A549 (cell line): ENCODE data around the gene TEP1. TPM values are rescaled to one million over a fixed set of nuclear protein-coding genes. Genes with fewer than 3 reads are reported as not detected.
A peak's percentile ranks its signal among the peaks of the same experiment; 100 is the strongest.
"Not testable (repeated sequence)": the region's sequence is repeated elsewhere in the genome, so short reads cannot be mapped to it uniquely, and the experiment has no call there.

Source experiments
- ATAC-seq, 2 experiments: fragments of 200-7000 bp in 1 of 2; fragments of >200 bp in 1 of 2; cut with Nextera tagmentation in 1 of 2; cut with Tn5 transposase in 1 of 2; 3 replicates each; pipeline versions ENCODE4 v1.8.0 to v1.9.1; 2018 to 2020; ENCODE audit warnings: mild to moderate bottlenecking in 1 of 2, moderate library complexity in 1 of 2
- CTCF ChIA-PET: fragments of 300-600 bp; sonication (Branson Sonifier 250); formaldehyde crosslinking; extraction: SDS; loops from one replicate; lab custom pipeline; 2021; ENCODE audit warnings: antibody characterized with exemption, inconsistent platforms; lab: Yijun Ruan, JAX
- POLR2A ChIA-PET: fragments of 350-600 bp; formaldehyde crosslinking; extraction: SDS; loops from one replicate; lab custom pipeline; 2021; ENCODE audit warnings: antibody characterized with exemption, inconsistent platforms; lab: Yijun Ruan, JAX
- DNase-seq, 2 experiments: peaks; one replicate each; pipeline versions ENCODE4 v3.0.0 to v3.0.0-alpha.2; 2011 to 2016; ENCODE audit warnings: low read depth in 1 of 2, low spot score in 1 of 2
- FAIRE-seq: peaks from 2 replicates; lab custom pipeline; 2011; peaks lifted over from hg19 to GRCh38; lab: Jason Lieb, UNC
- H3K27ac ChIP-seq, 2 experiments: fragments of >200 bp; sonication (Bioruptor Twin); formaldehyde crosslinking; 3 replicates each; pipeline ENCODE4 v1.5.1; 2016 to 2017
- H3K4me1 ChIP-seq: fragments of >200 bp; sonication (Bioruptor Twin); formaldehyde crosslinking; 3 replicates; pipeline ENCODE4 v1.6.1; 2016
- H3K4me2 ChIP-seq: fragments of >200 bp; sonication (Bioruptor Twin); formaldehyde crosslinking; 3 replicates; pipeline ENCODE4 v1.6.1; 2016
- H3K4me3 ChIP-seq: fragments of >200 bp; sonication (Bioruptor Twin); formaldehyde crosslinking; 3 replicates; pipeline ENCODE4 v1.5.1; 2016
- H3K9me3 ChIP-seq: fragments of >200 bp; sonication (Bioruptor Twin); formaldehyde crosslinking; 3 replicates; pipeline ENCODE4 v1.6.1; 2016
- BHLHE40 ChIP-seq: IDR thresholded peaks from 2 replicates; pipeline ENCODE4 v1.6.1; 2012; ENCODE audit warnings: low read depth, low read length, inconsistent platforms
- CBX2 ChIP-seq: fragments of 200-600 bp; sonication (generic); IDR thresholded peaks from 2 replicates; pipeline ENCODE4 v1.6.1; 2016; ENCODE audit warnings: low read depth, mild to moderate bottlenecking, borderline replicate concordance
- CEBPB ChIP-seq, 2 experiments: fragments of >200 bp in 1 of 2; sonication (Bioruptor Twin) in 1 of 2; formaldehyde crosslinking in 1 of 2; IDR thresholded peaks; 2 replicates each; pipeline ENCODE4 v1.6.1; 2012 to 2016
- EP300 ChIP-seq, 2 experiments: fragments of >200 bp; sonication (Bioruptor Twin); formaldehyde crosslinking; IDR thresholded peaks; 2 replicates in 1 of 2; 3 replicates in 1 of 2; pipeline ENCODE4 v1.6.1; 2016 to 2017
- HOXA7 ChIP-seq: fragments of 250-450 bp; sonication (Bioruptor Pico); IDR thresholded peaks from 2 replicates; pipeline ENCODE4 v1.5.0; 2020; ENCODE audit warnings: mild to moderate bottlenecking, moderate library complexity
- HOXB5 ChIP-seq: fragments of 250-450 bp; sonication (Bioruptor Pico); IDR thresholded peaks from 2 replicates; pipeline ENCODE4 v1.5.0; 2020; ENCODE audit warnings: mild to moderate bottlenecking, moderate library complexity
- MAZ ChIP-seq: fragments of 150-350 bp; IDR thresholded peaks from 2 replicates; pipeline ENCODE4 v1.6.1; 2014; ENCODE audit warnings: antibody characterized with exemption, low read depth, low read length, borderline replicate concordance
- PHF8 ChIP-seq: fragments of 200-600 bp; sonication (generic); IDR thresholded peaks from 2 replicates; pipeline ENCODE4 v1.6.1; 2016; ENCODE audit warnings: low read depth, mild to moderate bottlenecking, antibody characterized with exemption, moderate library complexity, borderline replicate concordance
- POLR2AphosphoS2 ChIP-seq: conservative IDR thresholded peaks from 2 replicates; pipeline ENCODE4 v1.6.1; 2012; ENCODE audit warnings: low read length, improper control_type of control experiment, inconsistent platforms
- RFX5 ChIP-seq: fragments of 450-650 bp; IDR thresholded peaks from 2 replicates; pipeline ENCODE4 v1.7.1; 2014; ENCODE audit warnings: antibody characterized with exemption, mild to moderate bottlenecking, moderate library complexity
- ZNF302 ChIP-seq: fragments of 250-450 bp; sonication (Bioruptor Pico); IDR thresholded peaks from 2 replicates; pipeline ENCODE4 v1.9.0; 2021; ENCODE audit warnings: inconsistent platforms, mild to moderate bottlenecking, moderate library complexity
- ZSCAN20 ChIP-seq: fragments of 250-450 bp; sonication (Bioruptor Pico); IDR thresholded peaks from 2 replicates; pipeline ENCODE4 v1.8.0; 2022; ENCODE audit warnings: mild to moderate bottlenecking, moderate library complexity
- WGBS: methylation state at CpG from one replicate; pipeline ENCODE4 v1.1.6; 2017; ENCODE audit errors: missing lambda C conversion rate; 5-methylcytosine and 5-hydroxymethylcytosine counted together
- polyA plus RNA-seq, 4 experiments: library from polyadenylated mRNA; depleted of rRNA in 3 of 4; stranded (reverse); fragments of >200 nt; fragmentation: RNase III in 1 of 4; extraction: RNeasy Plus Mini Kit Qiagen cat#74134 plus additional on column Dnase treatment in 1 of 4; gene quantifications; 2 replicates in 3 of 4; 3 replicates in 1 of 4; pipeline ENCODE4 v1.2.3, GENCODE V29; 2011 to 2017
- TF ChIP-seq, protein P1 (sequence below): IDR thresholded peaks from 2 replicates; pipeline ENCODE4 v1.6.1; 2012
- TF ChIP-seq, protein P2 (sequence below): fragments of >200 bp; sonication (Bioruptor Twin); formaldehyde crosslinking; IDR thresholded peaks from 2 replicates; pipeline ENCODE4 v1.6.1; 2016
- TF ChIP-seq, protein P3 (sequence below): fragments of >200 bp; sonication (Bioruptor Twin); formaldehyde crosslinking; IDR thresholded peaks from 3 replicates; pipeline ENCODE4 v1.5.1; 2016

The TEP1 gene
- polyA plus RNA-seq, 2 of the 4 experiments (the other 2 are of a cell fraction): 6.8 to 17.5 TPM

DNA sequence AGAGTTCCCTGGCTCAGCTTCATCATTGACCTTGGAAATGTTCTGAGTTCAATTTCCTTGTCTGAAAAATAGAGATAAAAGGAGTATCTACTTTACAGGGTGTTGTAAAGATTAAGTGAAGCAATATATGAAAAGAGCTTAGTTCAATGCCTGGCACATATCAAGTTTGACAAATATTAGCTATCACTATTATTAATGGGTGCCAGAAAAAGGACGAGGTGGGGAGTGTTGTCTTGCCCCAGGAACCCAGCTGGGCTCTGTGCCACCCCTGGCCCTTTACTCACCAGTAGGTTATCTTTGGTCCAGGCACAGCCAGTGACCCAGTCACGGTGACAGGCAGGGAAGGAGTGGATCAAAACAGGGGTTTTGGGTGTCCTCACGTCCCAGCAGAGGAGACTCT is 37.8 kb downstream of the TEP1 start:
- FAIRE-seq (no peak), ATAC-seq (no peak), DNase-seq (no peak)
- H3K27ac ChIP-seq: no peak overlapping the region
- CTCF ChIA-PET: interaction anchor here (1.5 to 2.5 kb wide), 2 partner anchors 9 to 21 kb away, joined by 4 to 6 read pairs; no protein-coding TSS in a partner anchor
- TF ChIP-seq EP300 (IDR thresholded peaks at IDR 0.05): no peak
- TF ChIP-seq CBX2: no peak
- no peak overlapping the region for H3K4me3 ChIP-seq
- no peaks in the 10 kb centered on the region for H3K9me3 ChIP-seq
- H3K4me1 ChIP-seq: no peaks in the 10 kb centered on the region
- POLR2A ChIA-PET: no interaction called here
- 83% methylated on average over 3 of the region's 3 CpGs for WGBS
- no peak overlapping the region for H3K4me2 ChIP-seq

DNA sequence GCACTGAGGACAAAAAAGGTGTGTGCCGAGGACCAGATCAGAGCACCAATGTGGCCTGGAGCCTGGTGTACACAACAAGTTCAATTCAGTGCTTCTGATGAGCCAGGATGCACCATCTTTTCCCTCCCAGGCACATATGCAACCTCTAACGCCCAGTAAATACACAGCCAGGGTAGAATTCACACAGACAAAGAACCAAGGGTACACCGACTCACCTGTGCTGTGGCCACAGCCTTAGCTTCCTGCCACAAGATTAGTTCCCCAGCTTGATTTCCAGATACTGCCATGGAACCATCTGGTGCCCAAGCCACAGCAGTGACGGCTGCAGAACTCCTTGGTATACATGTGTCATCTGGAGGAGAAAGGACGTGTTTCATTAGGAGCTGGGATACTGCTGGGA is 40.5 kb downstream of the TEP1 start:
- FAIRE-seq: no peak
- H3K4me2 ChIP-seq: no peak overlapping the region
- no peak overlapping the region for H3K27ac ChIP-seq
- ChIA-PET CTCF (interaction anchor here (0.8 to 1.2 kb wide), 2 partner anchors 23 to 32 kb away, joined by 3 read pairs; no protein-coding TSS in a partner anchor), POLR2A (no interaction called here)
- no peak overlapping the region for H3K4me3 ChIP-seq
- no peak for DNase-seq
- ATAC-seq: no peak
- TF ChIP-seq RFX5: no peak
- TF ChIP-seq EP300 (IDR thresholded peaks at IDR 0.05): no peak
- TF ChIP-seq HOXB5 (CRISPR knock-in tag): no peak
- TF ChIP-seq, protein P1, sequence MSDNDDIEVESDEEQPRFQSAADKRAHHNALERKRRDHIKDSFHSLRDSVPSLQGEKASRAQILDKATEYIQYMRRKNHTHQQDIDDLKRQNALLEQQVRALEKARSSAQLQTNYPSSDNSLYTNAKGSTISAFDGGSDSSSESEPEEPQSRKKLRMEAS: no peak
- TF ChIP-seq MAZ: no peak
- no peak for TF ChIP-seq PHF8
- TF ChIP-seq CEBPB (IDR thresholded peaks at IDR 0.05): no peak
- TF ChIP-seq POLR2AphosphoS2: no peak
- TF ChIP-seq HOXA7 (CRISPR knock-in tag): no peak
- TF ChIP-seq ZSCAN20 (CRISPR knock-in tag): no peak
- WGBS: 79% methylated on average over 5 of the region's 5 CpGs
- H3K9me3 ChIP-seq: no peaks in the 10 kb centered on the region
- H3K4me1 ChIP-seq: no peaks in the 10 kb centered on the region

DNA sequence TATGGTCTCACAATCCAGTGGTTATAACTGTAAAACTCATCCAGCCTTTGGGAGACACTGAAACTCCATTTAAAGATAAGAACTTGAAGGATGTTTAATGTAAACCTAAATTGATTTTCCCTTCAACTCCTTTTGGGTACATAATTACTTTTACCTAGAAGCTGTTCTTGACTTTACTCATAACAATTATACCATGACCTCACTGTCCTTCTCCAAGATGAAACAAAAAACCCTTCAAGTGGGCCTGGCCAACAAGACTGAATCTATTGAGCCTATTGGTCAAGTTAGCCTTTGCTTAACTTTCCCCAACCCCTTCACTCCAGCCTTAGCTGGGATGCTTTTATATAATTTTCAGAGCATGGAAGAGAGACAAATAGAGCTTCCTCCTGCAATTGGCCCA is 47.4 kb downstream of the TEP1 start:
- POLR2A ChIA-PET: no interaction called here
- peak; percentile 46 for FAIRE-seq
- TF ChIP-seq, protein P2, sequence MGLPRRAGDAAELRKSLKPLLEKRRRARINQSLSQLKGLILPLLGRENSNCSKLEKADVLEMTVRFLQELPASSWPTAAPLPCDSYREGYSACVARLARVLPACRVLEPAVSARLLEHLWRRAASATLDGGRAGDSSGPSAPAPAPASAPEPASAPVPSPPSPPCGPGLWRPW: no peak
- TF ChIP-seq ZNF302 (CRISPR knock-in tag): no peak
- TF ChIP-seq EP300 (IDR thresholded peaks at IDR 0.05): no peak
- TF ChIP-seq, protein P3, sequence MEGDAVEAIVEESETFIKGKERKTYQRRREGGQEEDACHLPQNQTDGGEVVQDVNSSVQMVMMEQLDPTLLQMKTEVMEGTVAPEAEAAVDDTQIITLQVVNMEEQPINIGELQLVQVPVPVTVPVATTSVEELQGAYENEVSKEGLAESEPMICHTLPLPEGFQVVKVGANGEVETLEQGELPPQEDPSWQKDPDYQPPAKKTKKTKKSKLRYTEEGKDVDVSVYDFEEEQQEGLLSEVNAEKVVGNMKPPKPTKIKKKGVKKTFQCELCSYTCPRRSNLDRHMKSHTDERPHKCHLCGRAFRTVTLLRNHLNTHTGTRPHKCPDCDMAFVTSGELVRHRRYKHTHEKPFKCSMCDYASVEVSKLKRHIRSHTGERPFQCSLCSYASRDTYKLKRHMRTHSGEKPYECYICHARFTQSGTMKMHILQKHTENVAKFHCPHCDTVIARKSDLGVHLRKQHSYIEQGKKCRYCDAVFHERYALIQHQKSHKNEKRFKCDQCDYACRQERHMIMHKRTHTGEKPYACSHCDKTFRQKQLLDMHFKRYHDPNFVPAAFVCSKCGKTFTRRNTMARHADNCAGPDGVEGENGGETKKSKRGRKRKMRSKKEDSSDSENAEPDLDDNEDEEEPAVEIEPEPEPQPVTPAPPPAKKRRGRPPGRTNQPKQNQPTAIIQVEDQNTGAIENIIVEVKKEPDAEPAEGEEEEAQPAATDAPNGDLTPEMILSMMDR: no peak
- TF ChIP-seq PHF8: no peak
- TF ChIP-seq BHLHE40: no peak

DNA sequence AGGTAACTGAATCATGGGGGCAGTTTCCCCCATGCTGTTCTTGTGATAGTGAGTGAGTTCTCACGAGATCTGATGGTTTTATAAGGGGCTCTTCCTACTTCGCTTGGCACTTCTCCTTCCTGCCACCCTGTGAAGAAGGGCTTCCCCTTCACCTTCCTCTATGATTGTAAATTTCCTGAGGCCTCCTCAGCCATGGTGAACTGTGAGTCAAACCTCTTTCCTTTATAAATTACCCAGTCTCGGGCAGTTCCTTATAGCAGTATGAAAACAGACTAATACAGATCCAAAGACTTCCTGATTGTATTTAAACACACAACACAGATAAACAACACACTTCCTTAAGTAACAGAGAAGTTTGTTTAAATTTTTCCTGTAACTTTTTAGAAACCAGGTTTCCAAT is 54.8 kb downstream of the TEP1 start:
- H3K27ac ChIP-seq, FAIRE-seq, ATAC-seq, POLR2A ChIA-PET, CTCF ChIA-PET, DNase-seq, H3K4me1 ChIP-seq, H3K4me2 ChIP-seq, H3K9me3 ChIP-seq, H3K4me3 ChIP-seq: not testable (repeated sequence)
- WGBS: 88% methylated on average over 3 of the region's 3 CpGs

More for the DNA sequence above, 47.4 kb downstream of the TEP1 start:
- no peaks in the 10 kb centered on the region for H3K4me1 ChIP-seq
- H3K4me3 ChIP-seq: no peak overlapping the region
- DNase-seq (no peak), ATAC-seq (no peak)
- H3K4me2 ChIP-seq: no peak overlapping the region
- CTCF ChIA-PET: no interaction called here
- H3K27ac ChIP-seq: no peak overlapping the region
- no peaks in the 10 kb centered on the region for H3K9me3 ChIP-seq
